ENCODE results near the gene ZNF638. TPM values are rescaled to one million over a fixed set of nuclear protein-coding genes. Genes with fewer than 3 reads are reported as not detected.

The ZNF638 gene
- total RNA-seq, 1 donor from 2014 or later, result 115 TPM

GRCh38 chr2:71462641-71463341, 131.2 kb downstream of the ZNF638 start:
- intact Hi-C loops (cut with DNase I), result no loop called here
- no peak overlapping the region for H3K27ac ChIP-seq
- no peak for ATAC-seq
- peaks cover 24% of the 10 kb centered on the region for H3K27me3 ChIP-seq (ENCODE audit: low read depth)
- H3K9me3 ChIP-seq, result no peaks in the 10 kb centered on the region
- DNase-seq, result no peak
- TF ChIP-seq CTCF (IDR thresholded peaks at IDR 0.05), result no peak
- H3K4me3 ChIP-seq, result no peak overlapping the region
- peaks cover 23% of the 10 kb centered on the region for H3K4me1 ChIP-seq
- no peaks in the 10 kb centered on the region for H3K36me3 ChIP-seq

- intact Hi-C loops (cut with DNase I), result no loop called here
- no peak for DNase-seq
- Histone ChIP-seq H3K36me3 (no peaks in the 10 kb centered on the region), H3K4me3 (no peak overlapping the region), H3K9me3 (no peaks in the 10 kb centered on the region), H3K4me1 (peaks cover 27% of the 10 kb centered on the region), H3K27me3 (ENCODE audit: low read depth) (peaks cover 24% of the 10 kb centered on the region), H3K27ac (no peak overlapping the region)
- no peak for TF ChIP-seq CTCF (IDR thresholded peaks at IDR 0.05)
- no peak for ATAC-seq
Measured at GRCh38 chr2:71463342-71463654, 131.7 kb downstream of the ZNF638 start.

- Histone ChIP-seq H3K4me1 (peaks cover 28% of the 10 kb centered on the region), H3K36me3 (no peaks in the 10 kb centered on the region), H3K27ac (no peak overlapping the region), H3K9me3 (no peaks in the 10 kb centered on the region), H3K27me3 (ENCODE audit: low read depth) (peaks cover 24% of the 10 kb centered on the region), H3K4me3 (no peak overlapping the region)
- DNase-seq (no peak), ATAC-seq (no peak)
- intact Hi-C loops (cut with DNase I), result no loop called here
- no peak for TF ChIP-seq CTCF (IDR thresholded peaks at IDR 0.05)
Measured at GRCh38 chr2:71464389-71464788, 132.8 kb downstream of the ZNF638 start.

- Histone ChIP-seq H3K36me3 (no peaks in the 10 kb centered on the region), H3K9me3 (no peaks in the 10 kb centered on the region), H3K27ac (no peak overlapping the region), H3K4me3 (no peak overlapping the region), H3K4me1 (peaks cover 26% of the 10 kb centered on the region), H3K27me3 (ENCODE audit: low read depth) (peaks cover 24% of the 10 kb centered on the region)
- intact Hi-C loops (cut with DNase I), result no loop called here
- no peak for DNase-seq
- no peak for ATAC-seq
- no peak for TF ChIP-seq CTCF (IDR thresholded peaks at IDR 0.05)
Measured at GRCh38 chr2:71465356-71465755, 133.8 kb downstream of the ZNF638 start.

GRCh38 chr2:71465961-71466300, 134.3 kb downstream of the ZNF638 start:
- TF ChIP-seq CTCF (IDR thresholded peaks at IDR 0.05), result no peak
- H3K27ac ChIP-seq, result peak overlapping the region; percentile 66
- intact Hi-C loops (cut with DNase I), result no loop called here

More at GRCh38 chr2:71465961-71466300, 134.3 kb downstream of the ZNF638 start:
- DNase-seq (no peak), ATAC-seq (no peak)
- no peaks in the 10 kb centered on the region for H3K9me3 ChIP-seq
- peaks cover 24% of the 10 kb centered on the region for H3K27me3 ChIP-seq (ENCODE audit: low read depth)
- peaks cover 21% of the 10 kb centered on the region for H3K4me1 ChIP-seq
- H3K4me3 ChIP-seq, result peak overlapping the region; percentile 73
- no peaks in the 10 kb centered on the region for H3K36me3 ChIP-seq

All from lower lobe of right lung (tissue), 2 donors.